ENCODE measurements around the gene CCDC85C. TPM values are rescaled to one million over a fixed set of nuclear protein-coding genes. Genes with fewer than 3 reads are reported as not detected.

Gene CCDC85C
- total and polyA plus RNA-seq, 2 of the 4 experiments (the other 2 are of a cell fraction) = 16.0 to 19.0 TPM

DNA sequence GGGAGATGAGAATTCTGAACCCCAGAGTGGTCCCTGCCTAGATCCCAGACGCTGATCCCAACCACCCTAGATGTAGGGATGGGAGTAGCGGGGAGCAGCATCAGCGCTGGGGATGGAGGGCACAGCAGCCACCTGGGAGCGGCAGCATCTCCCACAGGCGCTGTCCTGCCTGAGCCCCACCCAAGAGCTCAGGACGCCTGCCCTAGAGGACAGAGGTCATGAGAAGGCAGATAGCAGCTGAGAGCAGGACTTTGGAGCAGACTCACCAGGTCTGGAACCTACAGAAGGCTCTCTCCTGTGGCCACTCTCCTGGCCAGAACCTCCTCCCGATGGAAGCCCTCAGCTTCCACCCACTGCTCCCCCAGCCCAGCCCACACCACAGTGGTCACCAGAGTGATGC is 7.2 kb downstream of the CCDC85C start:
- ATAC-seq (ENCODE audit: low read depth) = no peak
- Histone ChIP-seq H3K27me3 (ENCODE audit: control insufficient read depth, insufficient read depth, low read length) (no peaks in the 10 kb centered on the region), H3K9me1 (ENCODE audit: insufficient read depth, low read length) (peaks cover 34% of the 10 kb centered on the region), H3K4me2 (ENCODE audit: low read depth, low read length) (no peak overlapping the region), H2AFZ (replicated peaks; ENCODE audit: low read length, poor library complexity) (no peak overlapping the region), H3K18ac (ENCODE audit: low read depth, low read length) (no peak overlapping the region), H3K9ac (ENCODE audit: low read depth, low read length) (no peak overlapping the region), H3K14ac (replicated peaks; ENCODE audit: low read depth, low read length) (no peak overlapping the region), H3K4me3 (ENCODE audit: insufficient read depth, low read depth, low read length) (no peak overlapping the region), H2BK15ac (ENCODE audit: low read depth, low read length) (no peak overlapping the region), H3K23ac (ENCODE audit: low read depth, low read length) (no peak overlapping the region; the same call in 1 of the 2 replicates), H2AK9ac (replicated peaks; ENCODE audit: low read depth, low read length, poor library complexity) (no peak overlapping the region), H3K27ac (ENCODE audit: insufficient read depth, low read length) (no peak overlapping the region), H3K36me3 (ENCODE audit: control insufficient read depth, insufficient read depth, low read length) (no peaks in the 10 kb centered on the region), H2BK20ac (ENCODE audit: low read depth, low read length) (no peak overlapping the region), H3K79me1 (ENCODE audit: low read depth in 1 of 2, low read length in 2 of 2) (peaks cover 22 to 95% of the 10 kb centered on the region in 2 experiments), H2AK5ac (ENCODE audit: low read depth, low read length) (no peak overlapping the region), H4K91ac (ENCODE audit: insufficient read depth, low read depth, low read length) (no peak overlapping the region), H4K20me1 (ENCODE audit: insufficient read depth, low read length) (peaks cover 49% of the 10 kb centered on the region), H2BK120ac (ENCODE audit: low read depth, low read length) (no peak overlapping the region), H2BK5ac (ENCODE audit: low read depth, low read length, poor library complexity, severe bottlenecking) (no peak overlapping the region), H3K9me3 (ENCODE audit: control insufficient read depth, insufficient read depth, low read length) (no peaks in the 10 kb centered on the region), H3K4ac (ENCODE audit: low read depth, low read length) (no peak overlapping the region), H3K4me1 (ENCODE audit: control insufficient read depth, insufficient read depth, low read length) (peaks cover 11% of the 10 kb centered on the region; the same call in 1 of the 2 replicates), H3K56ac (ENCODE audit: extremely low read depth, insufficient read depth, low read length) (no peak overlapping the region), H4K5ac (ENCODE audit: low read depth, low read length) (no peak overlapping the region), H4K8ac (ENCODE audit: low read depth in 2 of 2, low read length in 2 of 2) (no peak overlapping the region)
- no TSS peak for BruUV-seq (replicated peaks)
- in situ Hi-C loops (cut with MboI; ENCODE audit: low sequenced_read_pairs) = no loop called here
- CTCF ChIA-PET = no interaction called here
- 97% methylated on average over 5 of the region's 7 CpGs; no CpG with 5 or more reads in 1 of the 2 experiments for WGBS, 2 experiments (ENCODE audit: extremely low coverage in 2 of 2, insufficient read length in 1 of 2)
- DNase-seq = no peak
- POLR2A ChIA-PET (ENCODE audit: unreplicated experiment) = no interaction called here
- intact Hi-C loops (cut with micrococcal nuclease) = no loop called here
- TF ChIP-seq FOS (IDR thresholded peaks at IDR 0.05; ENCODE audit: low read depth, low read length) (no peak), MXI1 (IDR thresholded peaks at IDR 0.05; ENCODE audit: borderline replicate concordance, low read depth, low read length) (no peak), RFX5 (IDR thresholded peaks at IDR 0.05; ENCODE audit: low read depth, low read length) (no peak), RAD21 (IDR thresholded peaks at IDR 0.05; ENCODE audit: low read length) (no peak), MAFK (IDR thresholded peaks at IDR 0.05; ENCODE audit: low read depth, low read length) (no peak), NFE2L2 (IDR thresholded peaks at IDR 0.05; ENCODE audit: low read depth, low read length) (no peak)
- dilution Hi-C loops (cut with HindIII; ENCODE audit: low sequenced_read_pairs, unreplicated experiment) = no loop called here
